Mesenchymal stem cell (in vitro differentiated cells and primary cell): ENCODE results near the gene PRRX2.
A peak's percentile ranks its signal among the peaks of the same experiment; 100 is the strongest.

ENCODE experiments used
- DNase-seq: peaks from one replicate; pipeline ENCODE4 v3.0.0-alpha.2; 2013
- H2AFZ ChIP-seq: one replicate; pipeline ENCODE4 v1.6.1; 2013; ENCODE audit warnings: low read depth, mild to moderate bottlenecking, control low read depth, inconsistent platforms, low read length, moderate library complexity
- H2AK5ac ChIP-seq: 2 replicates; pipeline ENCODE4 v1.6.1; 2013; ENCODE audit warnings: low read length, moderate library complexity, mild to moderate bottlenecking, inconsistent platforms; ENCODE audit not compliant: severe bottlenecking
- H2BK120ac ChIP-seq: one replicate; pipeline ENCODE4 v1.6.1; 2013; ENCODE audit warnings: low read depth, mild to moderate bottlenecking, inconsistent platforms, low read length, moderate library complexity
- H2BK12ac ChIP-seq, 2 experiments: one replicate each; pipeline ENCODE4 v1.6.1; 2013; ENCODE audit warnings: inconsistent platforms in 2 of 2, low read length in 2 of 2, mild to moderate bottlenecking in 2 of 2, moderate library complexity in 2 of 2, control low read depth in 1 of 2
- H2BK15ac ChIP-seq: one replicate; pipeline ENCODE4 v1.6.1; 2013; ENCODE audit warnings: mild to moderate bottlenecking, low read depth, inconsistent platforms; ENCODE audit not compliant: poor library complexity, severe bottlenecking
- H2BK5ac ChIP-seq: 2 replicates; pipeline ENCODE4 v1.6.1; 2013; ENCODE audit warnings: low read depth, mild to moderate bottlenecking, low read length, control low read depth, inconsistent platforms; ENCODE audit not compliant: poor library complexity, severe bottlenecking
- H3K14ac ChIP-seq, 2 experiments: one replicate each; pipeline ENCODE4 v1.6.1; 2013; ENCODE audit warnings: inconsistent platforms in 2 of 2, low read length in 2 of 2, control low read depth in 1 of 2, mild to moderate bottlenecking in 1 of 2, moderate library complexity in 1 of 2
- H3K18ac ChIP-seq, 2 experiments: one replicate each; pipeline ENCODE4 v1.6.1; 2013; ENCODE audit warnings: inconsistent platforms in 2 of 2, low read length in 2 of 2, control low read depth in 1 of 2, low read depth in 1 of 2, mild to moderate bottlenecking in 1 of 2
- H3K23ac ChIP-seq, 2 experiments: one replicate each; pipeline ENCODE4 v1.6.1; 2013; ENCODE audit warnings: inconsistent platforms in 2 of 2, low read length in 2 of 2, mild to moderate bottlenecking in 2 of 2, moderate library complexity in 2 of 2, control low read depth in 1 of 2
- H3K27ac ChIP-seq: 2 replicates; pipeline ENCODE4 v1.5.1; 2013; ENCODE audit warnings: mild to moderate bottlenecking, moderate library complexity, low read length, control low read depth, inconsistent platforms; ENCODE audit not compliant: poor library complexity, severe bottlenecking
- H3K27me3 ChIP-seq, 2 experiments: 2 replicates each; pipeline versions ENCODE4 v1.6.1 to v1.7.0; 2013; ENCODE audit warnings: low read length in 2 of 2, mild to moderate bottlenecking in 2 of 2, moderate library complexity in 2 of 2, control low read depth in 1 of 2, inconsistent platforms in 1 of 2; ENCODE audit not compliant: control insufficient read depth in 1 of 2, insufficient read depth in 1 of 2
- H3K36me3 ChIP-seq, 2 experiments: 2 replicates each; pipeline versions ENCODE4 v1.6.1 to v1.7.0; 2013; ENCODE audit warnings: low read length in 2 of 2, control low read depth in 1 of 2, inconsistent platforms in 1 of 2, low read depth in 1 of 2, mild to moderate bottlenecking in 1 of 2; ENCODE audit not compliant: insufficient read depth in 2 of 2, control insufficient read depth in 1 of 2
- H3K4ac ChIP-seq, 2 experiments: one replicate each; pipeline ENCODE4 v1.6.1; 2013; ENCODE audit warnings: inconsistent platforms in 2 of 2, low read length in 2 of 2, mild to moderate bottlenecking in 2 of 2, moderate library complexity in 2 of 2, control low read depth in 1 of 2, low read depth in 1 of 2
- H3K4me1 ChIP-seq: 2 replicates; pipeline ENCODE4 v1.6.1; 2013; ENCODE audit warnings: low read depth, low read length, control low read depth; ENCODE audit not compliant: control insufficient read depth, insufficient read depth
- H3K4me2 ChIP-seq: 2 replicates; pipeline ENCODE4 v1.6.1; 2013; ENCODE audit warnings: low read length, mild to moderate bottlenecking, inconsistent platforms; ENCODE audit not compliant: poor library complexity, severe bottlenecking
- H3K4me3 ChIP-seq, 2 experiments: 2 replicates each; pipeline versions ENCODE4 v1.5.1 to v1.7.0; 2013; ENCODE audit warnings: low read length in 2 of 2, mild to moderate bottlenecking in 2 of 2, control low read depth in 1 of 2, low read depth in 1 of 2; ENCODE audit not compliant: insufficient read depth in 1 of 2
- H3K79me1 ChIP-seq: replicated peaks from 2 replicates; pipeline ENCODE4 v1.6.1; 2013; ENCODE audit warnings: mild to moderate bottlenecking, control low read depth, low read length, inconsistent platforms; ENCODE audit not compliant: poor library complexity, severe bottlenecking
- H3K9ac ChIP-seq: 2 replicates; pipeline ENCODE4 v1.7.0; 2013; ENCODE audit warnings: mild to moderate bottlenecking, low read length, moderate library complexity
- H3K9me3 ChIP-seq: 2 replicates; pipeline ENCODE4 v1.7.0; 2013; ENCODE audit warnings: mild to moderate bottlenecking, low read length; ENCODE audit not compliant: control insufficient read depth
- H4K8ac ChIP-seq: one replicate; pipeline ENCODE4 v1.6.1; 2013; ENCODE audit warnings: inconsistent platforms, mild to moderate bottlenecking, low read length, moderate library complexity
- H4K91ac ChIP-seq: one replicate; pipeline ENCODE4 v1.6.1; 2013; ENCODE audit warnings: mild to moderate bottlenecking, low read length, inconsistent platforms
- WGBS: methylation state at CpG from one replicate; pipeline ENCODE4 v1.1.7; 2013; ENCODE audit warnings: mixed read lengths; 5-methylcytosine and 5-hydroxymethylcytosine counted together

PRRX2 gene

DNA sequence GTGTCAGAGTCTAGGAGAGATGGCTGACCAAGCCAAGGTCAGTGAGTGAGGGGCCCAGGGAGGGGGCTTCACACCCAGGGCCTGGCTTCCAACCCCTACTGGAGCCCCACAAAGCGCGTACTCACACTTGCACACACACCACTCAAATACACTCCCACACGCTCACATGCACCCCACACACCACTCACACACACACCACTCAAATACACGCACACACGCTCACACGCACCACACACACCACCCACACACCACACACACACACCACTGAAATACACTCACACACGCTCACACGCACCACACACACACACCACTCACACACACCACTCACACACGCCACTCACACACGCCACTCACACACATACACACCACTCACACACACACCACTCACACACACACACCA is 17.8 kb upstream of the PRRX2 start:
- Histone ChIP-seq H2AFZ (no peak overlapping the region), H3K4me3 (no peak overlapping the region), H3K4me1 (peaks cover 12% of the 10 kb centered on the region), H3K79me1 (no peaks in the 10 kb centered on the region), H2BK120ac (no peak overlapping the region), H3K23ac (peak overlapping the region in 1 of 2 experiments; percentile 27), H3K9ac (no peak overlapping the region), H4K8ac (no peak overlapping the region), H3K27ac (no peak overlapping the region), H3K27me3 (peaks cover 0 to 15% of the 10 kb centered on the region in 2 experiments), H2BK15ac (no peak overlapping the region), H2AK5ac (no peak overlapping the region), H3K18ac (peak overlapping the region in 1 of 2 experiments; percentile 24), H3K36me3 (no peaks in the 10 kb centered on the region), H3K14ac (peak overlapping the region in 1 of 2 experiments; percentile 73), H2BK12ac (peak overlapping the region in 1 of 2 experiments; percentile 43), H3K4ac (no peak overlapping the region), H2BK5ac (no peak overlapping the region), H3K9me3 (no peaks in the 10 kb centered on the region), H4K91ac (peak overlapping the region; percentile 72), H3K4me2 (no peak overlapping the region)
- DNase-seq, result no peak
- 90% methylated on average over 10 of the region's 10 CpGs for WGBS

GRCh38 chr9:129648092-129648763 is 17.2 kb upstream of the PRRX2 start:
- no peaks in the 10 kb centered on the region for H3K36me3 ChIP-seq
- H4K8ac ChIP-seq, result peak overlapping the region; percentile 29
- no peak overlapping the region for H3K9ac ChIP-seq
- H2AK5ac ChIP-seq, result peak overlapping the region; percentile 31
- H2BK12ac ChIP-seq, result peak overlapping the region; percentile 65 to 88
- no peak overlapping the region for H3K4me3 ChIP-seq
- H3K18ac ChIP-seq, result peak overlapping the region; percentile 24 to 84
- H4K91ac ChIP-seq, result peak overlapping the region; percentile 72
- H2BK120ac ChIP-seq, result peak overlapping the region; percentile 62
- H3K23ac ChIP-seq, result peak overlapping the region in 1 of 2 experiments; percentile 23
- H3K27ac ChIP-seq, result no peak overlapping the region
- peaks cover 12% of the 10 kb centered on the region for H3K4me1 ChIP-seq
- no peak overlapping the region for H3K4me2 ChIP-seq
- H3K9me3 ChIP-seq, result no peaks in the 10 kb centered on the region
- peaks cover 0 to 15% of the 10 kb centered on the region in 2 experiments for H3K27me3 ChIP-seq
- peak; percentile 35 for DNase-seq
- WGBS, result 53% methylated on average over 14 of the region's 16 CpGs
- peak overlapping the region in 1 of 2 experiments; percentile 73 for H3K14ac ChIP-seq
- H2AFZ ChIP-seq, result no peak overlapping the region
- no peak overlapping the region for H2BK15ac ChIP-seq
- H2BK5ac ChIP-seq, result no peak overlapping the region
- no peaks in the 10 kb centered on the region for H3K79me1 ChIP-seq
- peak overlapping the region; percentile 6 to 84 for H3K4ac ChIP-seq

- peaks cover 15% of the 10 kb centered on the region for H3K4me1 ChIP-seq
- no peak overlapping the region for H3K4me2 ChIP-seq
- no peak overlapping the region for H2AFZ ChIP-seq
- H2BK120ac ChIP-seq, result peak overlapping the region; percentile 62
- H4K91ac ChIP-seq, result peak overlapping the region; percentile 22
- no peak overlapping the region for H2BK5ac ChIP-seq
- peak overlapping the region; percentile 15 to 24 for H2BK12ac ChIP-seq
- no peak overlapping the region for H3K4ac ChIP-seq
- 79% methylated on average over 8 of the region's 10 CpGs for WGBS
- H3K27me3 ChIP-seq, result peaks cover 0 to 15% of the 10 kb centered on the region in 2 experiments
- H3K27ac ChIP-seq, result no peak overlapping the region
- peak overlapping the region; percentile 29 for H4K8ac ChIP-seq
- no peaks in the 10 kb centered on the region for H3K36me3 ChIP-seq
- H3K14ac ChIP-seq, result no peak overlapping the region
- no peak for DNase-seq
- peak overlapping the region in 1 of 2 experiments; percentile 18 for H3K18ac ChIP-seq
- H3K23ac ChIP-seq, result no peak overlapping the region
- no peak overlapping the region for H2BK15ac ChIP-seq
- no peaks in the 10 kb centered on the region for H3K9me3 ChIP-seq
- no peak overlapping the region for H3K9ac ChIP-seq
- H3K4me3 ChIP-seq, result no peak overlapping the region
- no peaks in the 10 kb centered on the region for H3K79me1 ChIP-seq
- no peak overlapping the region for H2AK5ac ChIP-seq
These were observed 16.7 kb upstream of the PRRX2 start for GRCh38 chr9:129648764-129649115.

GRCh38 chr9:129649726-129650679 is 15.4 kb upstream of the PRRX2 start:
- no peak overlapping the region for H2BK12ac ChIP-seq
- no peak overlapping the region for H2BK5ac ChIP-seq
- no peak overlapping the region for H2AFZ ChIP-seq
- H4K8ac ChIP-seq, result no peak overlapping the region
- H3K9me3 ChIP-seq, result no peaks in the 10 kb centered on the region
- peak overlapping the region; percentile 24 for H3K9ac ChIP-seq
- no peak overlapping the region for H3K23ac ChIP-seq
- H3K27me3 ChIP-seq, result peaks cover 0 to 28% of the 10 kb centered on the region in 2 experiments
- H3K27ac ChIP-seq, result no peak overlapping the region
- no peak overlapping the region for H2AK5ac ChIP-seq
- WGBS, result 84% methylated on average over 19 of the region's 20 CpGs
- no peaks in the 10 kb centered on the region for H3K79me1 ChIP-seq
- H3K4me2 ChIP-seq, result no peak overlapping the region
- H3K18ac ChIP-seq, result no peak overlapping the region
- H3K4me3 ChIP-seq, result no peak overlapping the region
- H3K14ac ChIP-seq, result no peak overlapping the region
- no peak overlapping the region for H2BK15ac ChIP-seq
- H2BK120ac ChIP-seq, result no peak overlapping the region
- H3K4me1 ChIP-seq, result peaks cover 23% of the 10 kb centered on the region
- DNase-seq, result no peak
- no peaks in the 10 kb centered on the region for H3K36me3 ChIP-seq
- peak overlapping the region in 1 of 2 experiments; percentile 11 for H3K4ac ChIP-seq
- no peak overlapping the region for H4K91ac ChIP-seq
